SK-N-SH (cell line): ENCODE data around the gene ATP8A1. TPM values are rescaled to one million over a fixed set of nuclear protein-coding genes. Genes with fewer than 3 reads are reported as not detected.

Experiments used
- CTCF ChIA-PET: fragments of 300-600, 350-600 bp; formaldehyde crosslinking; extraction: SDS; loops from one replicate; lab custom pipeline; 2021; lab: Yijun Ruan, JAX
- POLR2A ChIA-PET: fragments of 350-600 bp; sonication (Branson Sonifier 250); formaldehyde crosslinking; extraction: SDS; loops from one replicate; lab custom pipeline; 2020; ENCODE audit warnings: antibody characterized with exemption, inconsistent platforms; lab: Yijun Ruan, JAX
- DNase-seq: peaks from one replicate; pipeline ENCODE4 v3.0.0; 2012
- H2AFZ ChIP-seq: fragments of 200-600 bp; sonication (generic); 2 replicates; pipeline ENCODE4 v1.8.1; 2016; ENCODE audit warnings: antibody characterized with exemption, mild to moderate bottlenecking, low read depth
- H3F3A ChIP-seq: fragments of 200-600 bp; sonication (generic); replicated peaks from 2 replicates; pipeline ENCODE3; 2016; ENCODE audit warnings: antibody characterized with exemption, mild to moderate bottlenecking; ENCODE audit not compliant: insufficient read depth
- H3K27ac ChIP-seq, 2 experiments: fragments of 200-500 bp in 1 of 2; fragments of 200-600 bp in 1 of 2; sonication (Bioruptor generic) in 1 of 2; sonication (generic), shearing (Covaris generic) in 1 of 2; 2 replicates each; pipeline versions ENCODE4 v1.5.1 to v1.6.1; 2014 to 2016; ENCODE audit warnings: low read depth in 2 of 2, inconsistent platforms in 1 of 2, low read length in 1 of 2, mild to moderate bottlenecking in 1 of 2, mixed read lengths in 1 of 2
- H3K27me3 ChIP-seq: fragments of 200-600 bp; sonication (generic), shearing (Covaris generic); 2 replicates; pipeline ENCODE4 v1.6.1; 2016; ENCODE audit warnings: mixed run types; ENCODE audit not compliant: insufficient read depth
- H3K36me3 ChIP-seq, 2 experiments: fragments of 200-500 bp in 1 of 2; fragments of 200-600 bp in 1 of 2; sonication (Bioruptor generic) in 1 of 2; sonication (generic) in 1 of 2; replicated peaks in 1 of 2; 2 replicates each; pipeline versions ENCODE3 to v1.5.1; 2014 to 2016; ENCODE audit warnings: low read length in 1 of 2, mild to moderate bottlenecking in 1 of 2; ENCODE audit not compliant: insufficient read depth in 2 of 2, control insufficient read depth in 1 of 2
- H3K4me1 ChIP-seq, 2 experiments: fragments of 200-500 bp in 1 of 2; fragments of 200-600 bp in 1 of 2; sonication (Bioruptor generic) in 1 of 2; sonication (generic), shearing (Covaris generic) in 1 of 2; 2 replicates each; pipeline versions ENCODE4 v1.5.1 to v1.6.1; 2014 to 2016; ENCODE audit warnings: low read depth in 1 of 2, low read length in 1 of 2, mixed run types in 1 of 2; ENCODE audit not compliant: insufficient read depth in 2 of 2, control insufficient read depth in 1 of 2
- H3K4me2 ChIP-seq: fragments of 200-600 bp; sonication (generic), shearing (Covaris generic); 2 replicates; pipeline ENCODE4 v1.6.1; 2017; ENCODE audit warnings: mixed run types
- H3K4me3 ChIP-seq, 2 experiments: fragments of 200-500 bp in 1 of 2; fragments of 200-600 bp in 1 of 2; sonication (Bioruptor generic) in 1 of 2; sonication (generic), shearing (Covaris generic) in 1 of 2; 2 replicates each; pipeline versions ENCODE4 v1.5.1 to v1.8.1; 2014 to 2016; ENCODE audit warnings: low read depth in 2 of 2, inconsistent platforms in 1 of 2, low read length in 1 of 2, mild to moderate bottlenecking in 1 of 2, mixed read lengths in 1 of 2, moderate library complexity in 1 of 2
- H3K79me2 ChIP-seq: fragments of 200-600 bp; sonication (generic); 2 replicates; pipeline ENCODE4 v1.8.1; 2017; ENCODE audit warnings: mild to moderate bottlenecking; ENCODE audit not compliant: insufficient read depth
- H3K9ac ChIP-seq: fragments of 200-600 bp; sonication (generic); 2 replicates; pipeline ENCODE4 v1.6.1; 2017; ENCODE audit warnings: mixed run types
- H3K9me2 ChIP-seq: fragments of 200-600 bp; sonication (generic); 2 replicates; pipeline ENCODE4 v1.6.1; 2017; ENCODE audit warnings: mixed run types
- H3K9me3 ChIP-seq: fragments of 200-600 bp; sonication (generic); 2 replicates; pipeline ENCODE4 v1.6.1; 2017; ENCODE audit warnings: mixed run types, mild to moderate bottlenecking, moderate library complexity
- H4K20me1 ChIP-seq: fragments of 200-600 bp; sonication (generic); 2 replicates; pipeline ENCODE4 v1.6.1; 2017; ENCODE audit warnings: mild to moderate bottlenecking, mixed run types; ENCODE audit not compliant: insufficient read depth
- CHD2 ChIP-seq: fragments of 150-350 bp; IDR thresholded peaks from 2 replicates; pipeline ENCODE4 v1.6.1; 2018; ENCODE audit warnings: low read length; ENCODE audit not compliant: partially characterized antibody
- EP300 ChIP-seq, 2 experiments: IDR thresholded peaks; 2 replicates each; pipeline versions ENCODE4 v1.4.0 to v1.6.1; 2012; ENCODE audit warnings: borderline replicate concordance in 1 of 2, low read depth in 1 of 2, low read length in 1 of 2
- EZH2phosphoT487 ChIP-seq: fragments of 200-600 bp; sonication (generic); IDR thresholded peaks from 2 replicates; pipeline ENCODE4 v1.6.1; 2017; ENCODE audit warnings: low read depth, mixed run types, mild to moderate bottlenecking, antibody characterized with exemption, moderate library complexity, borderline replicate concordance
- FOSL2 ChIP-seq: IDR thresholded peaks from 2 replicates; pipeline ENCODE4 v1.4.0; 2012; ENCODE audit warnings: low read depth, mild to moderate bottlenecking, moderate library complexity, borderline replicate concordance
- FOXM1 ChIP-seq: IDR thresholded peaks from 2 replicates; pipeline ENCODE4 v1.4.0; 2012; ENCODE audit warnings: low read depth, mild to moderate bottlenecking
- GABPA ChIP-seq: IDR thresholded peaks from 2 replicates; pipeline ENCODE4 v1.4.0; 2012; ENCODE audit warnings: low read depth, mild to moderate bottlenecking
- JUND ChIP-seq: IDR thresholded peaks from 2 replicates; pipeline ENCODE4 v1.4.0; 2012
- MEF2A ChIP-seq: IDR thresholded peaks from 2 replicates; pipeline ENCODE4 v1.4.0; 2012; ENCODE audit warnings: low read depth, borderline replicate concordance
- MXI1 ChIP-seq: IDR thresholded peaks from 2 replicates; pipeline ENCODE4 v1.6.1; 2012; ENCODE audit warnings: mild to moderate bottlenecking, low read depth, low read length, improper control_type of control experiment
- NFIC ChIP-seq: IDR thresholded peaks from 2 replicates; pipeline ENCODE4 v1.4.0; 2012; ENCODE audit warnings: borderline replicate concordance
- NRF1 ChIP-seq: IDR thresholded peaks from 2 replicates; pipeline ENCODE4 v1.6.1; 2012; ENCODE audit warnings: low read depth, mild to moderate bottlenecking, low read length
- RAD21 ChIP-seq: IDR thresholded peaks from 2 replicates; pipeline ENCODE4 v1.6.1; 2012; ENCODE audit warnings: mild to moderate bottlenecking, low read length
- SIN3A ChIP-seq: IDR thresholded peaks from 2 replicates; pipeline ENCODE4 v1.6.1; 2012; ENCODE audit warnings: low read depth, mild to moderate bottlenecking, low read length, moderate library complexity, borderline replicate concordance
- TAF1 ChIP-seq: IDR thresholded peaks from 2 replicates; pipeline ENCODE4 v1.6.1; 2012; ENCODE audit warnings: low read depth, mild to moderate bottlenecking, low read length, moderate library complexity, borderline replicate concordance
- ZBTB33 ChIP-seq: IDR thresholded peaks from 2 replicates; pipeline ENCODE4 v1.4.0; 2012; ENCODE audit warnings: low read depth, borderline replicate concordance
- WGBS: methylation state at CpG from one replicate; pipeline ENCODE4 v1.1.6; 2017; ENCODE audit warnings: low lambda C conversion rate; 5-methylcytosine and 5-hydroxymethylcytosine counted together
- polyA plus RNA-seq, 3 experiments: library from polyadenylated mRNA; depleted of rRNA; stranded (reverse); fragments of >200 nt; gene quantifications; 2 replicates each; pipeline ENCODE4 v1.2.3, GENCODE V29; 2012
- TF ChIP-seq, protein P1 (sequence below): fragments of 150-350 bp; IDR thresholded peaks from 2 replicates; pipeline ENCODE4 v1.6.1; 2017; ENCODE audit warnings: antibody characterized with exemption, low read length, low read depth, borderline replicate concordance
- TF ChIP-seq, protein P2 (sequence below): IDR thresholded peaks from 2 replicates; pipeline ENCODE4 v1.4.0; 2012; ENCODE audit warnings: low read depth

Gene ATP8A1
- polyA plus RNA-seq, 1 of the 3 experiments (the other 2 are of a cell fraction): 0.38 TPM

DNA sequence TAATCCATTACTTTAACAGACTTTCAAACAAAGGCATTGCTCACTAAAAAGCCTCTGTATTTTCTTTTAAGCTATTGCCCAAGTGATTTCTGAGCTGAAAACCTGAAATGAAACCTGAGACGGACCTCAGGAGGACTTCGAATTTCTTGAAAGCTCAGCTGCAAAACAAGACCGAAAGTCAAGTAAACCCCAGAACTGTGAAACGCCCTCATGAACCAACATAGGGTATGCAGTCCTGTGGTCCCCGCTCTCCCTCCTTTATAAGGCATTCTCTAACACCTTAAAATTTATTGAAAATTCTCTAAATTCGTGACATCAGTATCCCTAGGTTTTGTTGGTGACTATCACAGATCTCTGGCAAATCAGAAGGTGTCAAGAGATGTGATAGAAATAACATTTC is 167.8 kb downstream of the ATP8A1 start:
- 54% methylated on average over 6 of the region's 6 CpGs for WGBS
- no peak for DNase-seq
- TF ChIP-seq MXI1: no peak
- TF ChIP-seq SIN3A: no peak
- TF ChIP-seq JUND: no peak
- no peak for TF ChIP-seq ZBTB33
- TF ChIP-seq NFIC: no peak
- no peak for TF ChIP-seq FOXM1
- TF ChIP-seq GABPA: no peak
- no peak for TF ChIP-seq RAD21
- TF ChIP-seq, protein P1, sequence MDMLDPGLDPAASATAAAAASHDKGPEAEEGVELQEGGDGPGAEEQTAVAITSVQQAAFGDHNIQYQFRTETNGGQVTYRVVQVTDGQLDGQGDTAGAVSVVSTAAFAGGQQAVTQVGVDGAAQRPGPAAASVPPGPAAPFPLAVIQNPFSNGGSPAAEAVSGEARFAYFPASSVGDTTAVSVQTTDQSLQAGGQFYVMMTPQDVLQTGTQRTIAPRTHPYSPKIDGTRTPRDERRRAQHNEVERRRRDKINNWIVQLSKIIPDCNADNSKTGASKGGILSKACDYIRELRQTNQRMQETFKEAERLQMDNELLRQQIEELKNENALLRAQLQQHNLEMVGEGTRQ: no peak
- no peak for TF ChIP-seq EZH2phosphoT487
- Histone ChIP-seq H3F3A (no peaks in the 10 kb centered on the region), H3K9me2 (no peaks in the 10 kb centered on the region), H2AFZ (no peak overlapping the region), H3K27ac (no peak overlapping the region), H3K9me3 (no peaks in the 10 kb centered on the region), H3K36me3 (no peaks in the 10 kb centered on the region), H3K4me2 (no peak overlapping the region), H3K4me1 (peaks cover 0 to 4% of the 10 kb centered on the region in 2 experiments; a peak in 2 of 4 replicates), H3K9ac (no peak overlapping the region), H3K79me2 (no peaks in the 10 kb centered on the region), H4K20me1 (no peaks in the 10 kb centered on the region), H3K27me3 (no peaks in the 10 kb centered on the region), H3K4me3 (no peak overlapping the region)
- ChIA-PET CTCF (no interaction called here), POLR2A (no interaction called here)

- Histone ChIP-seq H3K79me2 (no peaks in the 10 kb centered on the region), H4K20me1 (no peaks in the 10 kb centered on the region), H3K4me3 (no peak overlapping the region), H3K27ac (no peak overlapping the region), H3K27me3 (no peaks in the 10 kb centered on the region), H3K9me2 (no peaks in the 10 kb centered on the region), H3F3A (no peaks in the 10 kb centered on the region), H3K4me2 (no peak overlapping the region), H2AFZ (no peak overlapping the region), H3K9ac (no peak overlapping the region), H3K4me1 (peaks cover 0 to 7% of the 10 kb centered on the region in 2 experiments; a peak in 2 of 4 replicates), H3K36me3 (no peaks in the 10 kb centered on the region)
- ChIA-PET CTCF (interaction anchor here (1.4 kb wide), 1 partner anchor 117 kb away, joined by 5 read pairs; no protein-coding TSS in a partner anchor), POLR2A (no interaction called here)
- DNase-seq: no peak
- WGBS: 90% methylated on average over 3 of the region's 3 CpGs
- no peak for TF ChIP-seq JUND
- TF ChIP-seq FOSL2: no peak
- no peak for TF ChIP-seq EP300 (IDR thresholded peaks at IDR 0.05; ENCODE audit: borderline replicate concordance in 1 of 2, low read depth in 1 of 2, low read length in 1 of 2)
- no peak for TF ChIP-seq NRF1
- TF ChIP-seq TAF1: no peak
- no peak for TF ChIP-seq CHD2
- TF ChIP-seq, protein P2, sequence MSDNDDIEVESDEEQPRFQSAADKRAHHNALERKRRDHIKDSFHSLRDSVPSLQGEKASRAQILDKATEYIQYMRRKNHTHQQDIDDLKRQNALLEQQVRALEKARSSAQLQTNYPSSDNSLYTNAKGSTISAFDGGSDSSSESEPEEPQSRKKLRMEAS: no peak
- no peak for TF ChIP-seq FOXM1
- TF ChIP-seq MEF2A: no peak
- TF ChIP-seq, all 33 proteins: peak for 0
- no peaks in the 10 kb centered on the region for H3K9me3 ChIP-seq
These were observed 168.4 kb downstream of the ATP8A1 start for GRCh38 chr4:42488554-42488953.
